Measurements from ENCODE around the gene COL6A6. TPM values are rescaled to one million over a fixed set of nuclear protein-coding genes. Genes with fewer than 3 reads are reported as not detected.

The COL6A6 gene
- total RNA-seq, 1 donor from 2014 or later = not detected

DNA sequence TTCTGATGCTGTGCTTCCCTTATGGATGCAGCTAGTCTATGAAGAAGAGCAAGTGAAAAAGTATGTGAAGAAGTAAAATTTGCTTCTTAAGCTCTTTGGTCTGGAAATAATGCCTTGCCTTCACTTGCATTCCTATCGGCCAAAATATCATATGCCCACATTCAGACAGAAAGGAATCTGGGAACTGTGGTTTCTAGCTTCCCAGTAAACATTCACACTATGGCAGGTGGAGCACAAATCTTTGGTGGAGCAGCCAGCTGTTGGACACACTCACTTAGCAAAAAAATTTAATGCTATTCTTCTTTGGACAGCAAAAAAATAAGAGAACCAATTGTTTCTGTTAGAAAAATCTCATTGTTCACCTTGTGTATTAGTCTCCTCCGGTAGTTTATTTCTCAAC is 12.3 kb upstream of the COL6A6 start:
- POLR2A ChIA-PET = no interaction called here
- Mint-ChIP-seq H3K27ac (no peak overlapping the region), H3K9me3 (no peaks in the 10 kb centered on the region), H3K27me3 (no peaks in the 10 kb centered on the region), H3K36me3 (ENCODE audit: low read depth) (no peaks in the 10 kb centered on the region), H3K4me3 (no peak overlapping the region), H3K4me1 (no peaks in the 10 kb centered on the region)
- TF ChIP-seq CTCF (IDR thresholded peaks at IDR 0.05) = no peak
- ATAC-seq (ENCODE audit: low read depth) = no peak
- DNase-seq = no peak
- CTCF ChIA-PET = no interaction called here
- intact Hi-C loops (cut with micrococcal nuclease) = no loop called here

DNA sequence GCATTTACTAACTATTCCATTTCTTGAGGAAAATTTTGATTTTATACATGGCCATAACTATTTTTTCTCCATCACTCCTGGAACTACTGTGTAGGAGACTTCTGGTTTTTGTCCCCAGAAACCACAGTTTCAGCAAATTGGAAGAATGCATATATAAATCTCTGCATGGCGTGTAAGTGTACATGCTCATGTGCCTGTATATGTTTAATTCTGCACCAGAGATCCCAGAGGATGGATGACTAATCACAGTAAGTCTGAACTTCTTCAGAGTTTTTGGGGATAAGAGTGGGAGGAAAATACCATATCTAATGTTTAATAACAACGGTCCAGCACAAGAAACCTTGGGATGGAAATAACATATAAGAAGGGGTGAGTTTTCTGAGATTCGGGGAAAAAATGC is 10.9 kb upstream of the COL6A6 start:
- no peaks in the 10 kb centered on the region for H3K9me3 Mint-ChIP-seq
- DNase-seq (no peak), ATAC-seq (ENCODE audit: low read depth) (no peak)
- no peak overlapping the region for H3K4me3 Mint-ChIP-seq
- no peaks in the 10 kb centered on the region for H3K27me3 Mint-ChIP-seq
- intact Hi-C loops (cut with micrococcal nuclease) = no loop called here
- POLR2A ChIA-PET = no interaction called here
- no peaks in the 10 kb centered on the region for H3K36me3 Mint-ChIP-seq (ENCODE audit: low read depth)
- CTCF ChIA-PET = no interaction called here
- no peak overlapping the region for H3K27ac Mint-ChIP-seq
- H3K4me1 Mint-ChIP-seq = no peaks in the 10 kb centered on the region
- TF ChIP-seq CTCF (IDR thresholded peaks at IDR 0.05) = no peak

- no peak for DNase-seq
- H3K4me1 Mint-ChIP-seq = no peaks in the 10 kb centered on the region
- peaks cover 4% of the 10 kb centered on the region for H3K27me3 Mint-ChIP-seq
- no peaks in the 10 kb centered on the region for H3K9me3 Mint-ChIP-seq
- no peak for TF ChIP-seq CTCF (IDR thresholded peaks at IDR 0.05)
- H3K4me3 Mint-ChIP-seq = no peak overlapping the region
- POLR2A ChIA-PET = no interaction called here
- CTCF ChIA-PET = no interaction called here
- intact Hi-C loops (cut with micrococcal nuclease) = no loop called here
- ATAC-seq (ENCODE audit: low read depth) = no peak
- H3K36me3 Mint-ChIP-seq (ENCODE audit: low read depth) = no peaks in the 10 kb centered on the region
- H3K27ac Mint-ChIP-seq = no peak overlapping the region
These were observed 9.2 kb upstream of the COL6A6 start for GRCh38 chr3:130507746-130508145.

GRCh38 chr3:130509008-130509407 is 8.0 kb upstream of the COL6A6 start:
- no peak for ATAC-seq (ENCODE audit: low read depth)
- CTCF ChIA-PET = no interaction called here

DNA sequence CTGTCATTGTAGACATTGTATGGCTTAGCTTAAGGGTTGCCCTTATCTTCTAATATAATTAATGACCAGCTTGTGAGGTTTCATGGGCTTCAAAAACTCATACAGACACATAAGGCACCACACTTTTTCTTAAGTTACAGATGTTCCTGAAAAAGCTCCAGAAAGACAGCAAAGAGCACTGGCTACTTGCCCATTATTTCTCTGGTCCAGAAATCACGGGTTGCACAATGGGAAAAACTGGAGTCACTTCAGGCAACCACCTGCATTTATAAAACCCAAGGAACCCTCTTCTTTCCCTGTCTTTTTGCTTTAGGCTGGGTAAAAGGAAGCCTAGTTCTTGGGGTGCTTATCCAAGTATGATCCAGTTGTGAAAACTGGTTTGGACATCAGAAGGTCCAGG is 2.3 kb upstream of the COL6A6 start:
- intact Hi-C loops (cut with micrococcal nuclease) = no loop called here
- Mint-ChIP-seq H3K27ac (no peak overlapping the region), H3K27me3 (peaks cover 33% of the 10 kb centered on the region), H3K9me3 (peaks cover 4% of the 10 kb centered on the region), H3K36me3 (ENCODE audit: low read depth) (no peaks in the 10 kb centered on the region), H3K4me1 (no peaks in the 10 kb centered on the region), H3K4me3 (no peak overlapping the region)
- TF ChIP-seq CTCF (IDR thresholded peaks at IDR 0.05) = no peak
- ChIA-PET CTCF (no interaction called here), POLR2A (no interaction called here)
- ATAC-seq (ENCODE audit: low read depth) = no peak
- DNase-seq = no peak

More at GRCh38 chr3:130509008-130509407, 8.0 kb upstream of the COL6A6 start:
- intact Hi-C loops (cut with micrococcal nuclease) = no loop called here
- no peaks in the 10 kb centered on the region for H3K4me1 Mint-ChIP-seq
- H3K27me3 Mint-ChIP-seq = peaks cover 4% of the 10 kb centered on the region
- POLR2A ChIA-PET = no interaction called here
- TF ChIP-seq CTCF (IDR thresholded peaks at IDR 0.05) = no peak
- H3K9me3 Mint-ChIP-seq = peaks cover under 1% of the 10 kb centered on the region
- DNase-seq = no peak
- no peak overlapping the region for H3K27ac Mint-ChIP-seq
- no peak overlapping the region for H3K4me3 Mint-ChIP-seq
- no peaks in the 10 kb centered on the region for H3K36me3 Mint-ChIP-seq (ENCODE audit: low read depth)
